ENCODE measurements around the gene SCGB1C1.

The SCGB1C1 gene

DNA sequence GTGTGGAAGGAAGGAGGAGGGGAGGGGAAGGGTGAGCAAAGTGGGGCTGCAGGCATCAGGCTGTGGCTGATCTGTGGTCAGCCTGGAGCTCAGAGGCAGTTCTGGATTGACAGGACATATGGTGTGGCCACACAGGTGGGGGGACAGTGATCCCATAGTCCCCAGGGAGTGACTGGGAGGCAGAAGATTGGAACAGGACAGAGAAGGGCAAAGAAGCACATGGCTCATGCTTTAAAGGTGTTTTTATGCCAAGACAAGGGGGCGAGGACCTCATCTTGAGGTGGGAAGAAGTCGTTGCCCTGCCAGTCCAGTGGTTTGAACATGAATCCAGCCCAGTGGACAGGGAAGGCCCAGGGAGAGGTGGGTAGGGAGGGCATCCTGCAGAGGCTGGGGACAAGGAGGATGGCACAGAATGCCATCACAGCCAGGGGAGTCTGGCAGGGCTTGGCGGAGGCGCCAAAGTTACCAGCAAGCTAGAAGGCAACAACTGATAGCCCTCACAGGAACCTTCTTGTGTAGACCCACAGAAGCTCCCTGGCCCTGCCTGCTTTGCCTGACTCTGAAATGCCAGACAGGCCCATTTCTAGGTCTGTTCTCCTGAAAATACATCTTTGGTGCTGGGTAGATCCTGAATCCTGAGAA lies 11.2 kb downstream of the SCGB1C1 start:
- Histone ChIP-seq H3K23ac (ENCODE audit: low read length) (no peak overlapping the region), H4K91ac (ENCODE audit: low read depth, low read length) (no peak overlapping the region), H2AK5ac (ENCODE audit: low read length) (no peak overlapping the region), H2BK5ac (ENCODE audit: low read depth, low read length, poor library complexity) (no peak overlapping the region), H2BK12ac (ENCODE audit: low read length) (no peak overlapping the region), H3K4me2 (ENCODE audit: low read length) (no peak overlapping the region), H3K4me3 (ENCODE audit: low read depth, low read length) (no peak overlapping the region), H3K27me3 (ENCODE audit: insufficient read depth, low read length) (no peaks in the 10 kb centered on the region), H2AFZ (ENCODE audit: insufficient read depth, low read length, poor library complexity) (no peak overlapping the region), H3K9ac (ENCODE audit: low read length) (no peak overlapping the region), H3K27ac (ENCODE audit: low read depth, low read length) (no peak overlapping the region), H4K12ac (ENCODE audit: low read depth, low read length) (no peak overlapping the region), H3K79me2 (ENCODE audit: control insufficient read depth, insufficient read depth, low read length, poor library complexity) (peaks cover 24% of the 10 kb centered on the region), H2BK120ac (ENCODE audit: insufficient read depth, low read length, poor library complexity) (no peak overlapping the region), H3K36me3 (ENCODE audit: control insufficient read depth in 1 of 2, insufficient read depth in 2 of 2, low read length in 2 of 2) (peaks cover 35 to 38% of the 10 kb centered on the region in 2 experiments), H3K18ac (ENCODE audit: low read length) (no peak overlapping the region), H3K9me3 (ENCODE audit: insufficient read depth, low read depth, low read length) (no peaks in the 10 kb centered on the region), H3K14ac (ENCODE audit: low read length) (no peak overlapping the region), H4K8ac (ENCODE audit: low read depth, low read length) (no peak overlapping the region), H3K4me1 (ENCODE audit: control insufficient read depth in 1 of 2, insufficient read depth in 2 of 2, low read length in 2 of 2) (peaks cover 9 to 14% of the 10 kb centered on the region in 2 experiments), H3K79me1 (ENCODE audit: low read length) (peaks cover 18% of the 10 kb centered on the region), H3K4ac (ENCODE audit: low read depth, low read length) (no peak overlapping the region)
- WGBS (ENCODE audit: extremely low coverage, insufficient coverage, insufficient read length): no CpG with 5 or more reads among the region's 4 CpGs
- DNase-seq: no peak

- no peak overlapping the region for H3K4me2 ChIP-seq (ENCODE audit: low read length)
- H3K27me3 ChIP-seq (ENCODE audit: insufficient read depth, low read length): no peaks in the 10 kb centered on the region
- no peak overlapping the region for H3K9ac ChIP-seq (ENCODE audit: low read length)
- no peak overlapping the region for H3K14ac ChIP-seq (ENCODE audit: low read length)
- H2BK120ac ChIP-seq (ENCODE audit: insufficient read depth, low read length, poor library complexity): no peak overlapping the region
- H4K12ac ChIP-seq (ENCODE audit: low read depth, low read length): no peak overlapping the region
- DNase-seq: no peak
- H2AK5ac ChIP-seq (ENCODE audit: low read length): no peak overlapping the region
- no peak overlapping the region for H4K8ac ChIP-seq (ENCODE audit: low read depth, low read length)
- no peak overlapping the region for H3K18ac ChIP-seq (ENCODE audit: low read length)
- peaks cover 29% of the 10 kb centered on the region for H3K79me2 ChIP-seq (ENCODE audit: control insufficient read depth, insufficient read depth, low read length, poor library complexity)
- peaks cover 13 to 19% of the 10 kb centered on the region in 2 experiments for H3K4me1 ChIP-seq (ENCODE audit: control insufficient read depth in 1 of 2, insufficient read depth in 2 of 2, low read length in 2 of 2)
- no peaks in the 10 kb centered on the region for H3K9me3 ChIP-seq (ENCODE audit: insufficient read depth, low read depth, low read length)
- H3K79me1 ChIP-seq (ENCODE audit: low read length): peaks cover 21% of the 10 kb centered on the region
- no peak overlapping the region for H3K27ac ChIP-seq (ENCODE audit: low read depth, low read length)
- no peak overlapping the region for H3K23ac ChIP-seq (ENCODE audit: low read length)
- no peak overlapping the region for H3K4me3 ChIP-seq (ENCODE audit: low read depth, low read length)
- no peak overlapping the region for H2AFZ ChIP-seq (ENCODE audit: insufficient read depth, low read length, poor library complexity)
- H2BK5ac ChIP-seq (ENCODE audit: low read depth, low read length, poor library complexity): no peak overlapping the region
- no peak overlapping the region for H4K91ac ChIP-seq (ENCODE audit: low read depth, low read length)
- WGBS (ENCODE audit: extremely low coverage, insufficient coverage, insufficient read length): no CpG with 5 or more reads among the region's 12 CpGs
- H3K36me3 ChIP-seq (ENCODE audit: control insufficient read depth in 1 of 2, insufficient read depth in 2 of 2, low read length in 2 of 2): peaks cover 39 to 42% of the 10 kb centered on the region in 2 experiments
- H3K4ac ChIP-seq (ENCODE audit: low read depth, low read length): no peak overlapping the region
- H2BK12ac ChIP-seq (ENCODE audit: low read length): no peak overlapping the region
Measured at GRCh38 chr11:204587-205109, 11.8 kb downstream of the SCGB1C1 start.

DNA sequence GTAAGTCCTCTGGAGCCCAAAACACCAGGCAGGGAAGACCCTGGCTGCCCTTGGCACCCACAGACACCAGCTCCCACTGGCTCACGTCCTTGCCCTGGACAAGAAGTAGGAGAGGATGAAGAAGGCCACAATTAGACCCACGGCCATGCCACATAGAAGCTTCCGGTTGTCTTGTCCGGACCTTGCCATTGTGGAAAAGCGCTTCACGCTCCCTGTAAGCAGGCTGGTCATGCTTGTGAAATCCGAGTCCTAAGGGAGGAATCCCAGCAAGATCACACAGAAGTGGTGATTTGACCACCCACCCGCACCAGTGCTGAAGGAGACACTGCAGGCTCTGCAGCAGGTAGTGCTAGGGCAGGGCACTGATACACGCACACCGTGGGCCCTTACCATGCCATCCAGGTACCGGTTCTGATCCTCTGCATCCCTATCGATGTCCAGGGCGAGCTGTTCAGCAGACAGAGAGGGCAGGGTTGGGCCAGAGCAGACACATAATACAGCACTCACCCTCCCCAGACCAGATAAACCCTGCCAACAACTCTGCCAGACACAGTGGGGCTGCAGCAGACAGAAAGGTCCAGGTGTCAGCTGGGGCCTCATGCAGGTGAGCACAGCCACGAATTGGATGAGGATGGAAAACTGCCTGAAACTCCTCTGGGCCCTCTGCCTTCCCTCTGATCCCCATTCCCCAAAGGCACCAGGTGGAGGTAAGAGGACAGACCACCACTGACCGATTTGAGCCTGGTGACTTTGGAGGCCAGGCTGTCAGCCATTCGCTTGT lies 12.5 kb downstream of the SCGB1C1 start:
- H3K4me1 ChIP-seq (ENCODE audit: control insufficient read depth in 1 of 2, insufficient read depth in 2 of 2, low read length in 2 of 2): peaks cover 19 to 26% of the 10 kb centered on the region in 2 experiments
- no peak overlapping the region for H4K8ac ChIP-seq (ENCODE audit: low read depth, low read length)
- H3K4me2 ChIP-seq (ENCODE audit: low read length): no peak overlapping the region
- H3K27me3 ChIP-seq (ENCODE audit: insufficient read depth, low read length): no peaks in the 10 kb centered on the region
- H3K4ac ChIP-seq (ENCODE audit: low read depth, low read length): peak overlapping the region; percentile 44
- no peak overlapping the region for H3K23ac ChIP-seq (ENCODE audit: low read length)
- no peak overlapping the region for H2BK5ac ChIP-seq (ENCODE audit: low read depth, low read length, poor library complexity)
- no peak overlapping the region for H2AK5ac ChIP-seq (ENCODE audit: low read length)
- WGBS (ENCODE audit: extremely low coverage, insufficient coverage, insufficient read length): no CpG with 5 or more reads among the region's 16 CpGs
- H3K9ac ChIP-seq (ENCODE audit: low read length): no peak overlapping the region
- no peak overlapping the region for H3K4me3 ChIP-seq (ENCODE audit: low read depth, low read length)
- no peak overlapping the region for H4K91ac ChIP-seq (ENCODE audit: low read depth, low read length)
- H3K9me3 ChIP-seq (ENCODE audit: insufficient read depth, low read depth, low read length): no peaks in the 10 kb centered on the region
- H3K79me1 ChIP-seq (ENCODE audit: low read length): peaks cover 24% of the 10 kb centered on the region
- H3K27ac ChIP-seq (ENCODE audit: low read depth, low read length): no peak overlapping the region
- H2BK12ac ChIP-seq (ENCODE audit: low read length): no peak overlapping the region
- H2AFZ ChIP-seq (ENCODE audit: insufficient read depth, low read length, poor library complexity): no peak overlapping the region
- no peak overlapping the region for H3K14ac ChIP-seq (ENCODE audit: low read length)
- no peak for DNase-seq
- H3K18ac ChIP-seq (ENCODE audit: low read length): peak overlapping the region; percentile 15
- no peak overlapping the region for H2BK120ac ChIP-seq (ENCODE audit: insufficient read depth, low read length, poor library complexity)
- H3K36me3 ChIP-seq (ENCODE audit: control insufficient read depth in 1 of 2, insufficient read depth in 2 of 2, low read length in 2 of 2): peaks cover 43 to 47% of the 10 kb centered on the region in 2 experiments
- no peak overlapping the region for H4K12ac ChIP-seq (ENCODE audit: low read depth, low read length)
- H3K79me2 ChIP-seq (ENCODE audit: control insufficient read depth, insufficient read depth, low read length, poor library complexity): peaks cover 34% of the 10 kb centered on the region

GRCh38 chr11:206002-206384 lies 13.1 kb downstream of the SCGB1C1 start:
- no peak overlapping the region for H3K18ac ChIP-seq (ENCODE audit: low read length)
- H3K9ac ChIP-seq (ENCODE audit: low read length): no peak overlapping the region
- peak overlapping the region; percentile 89 for H3K4me2 ChIP-seq (ENCODE audit: low read length)
- DNase-seq: no peak
- no peak overlapping the region for H2BK12ac ChIP-seq (ENCODE audit: low read length)
- no peaks in the 10 kb centered on the region for H3K27me3 ChIP-seq (ENCODE audit: insufficient read depth, low read length)
- no peak overlapping the region for H4K12ac ChIP-seq (ENCODE audit: low read depth, low read length)
- no peak overlapping the region for H4K8ac ChIP-seq (ENCODE audit: low read depth, low read length)
- no peak overlapping the region for H2BK120ac ChIP-seq (ENCODE audit: insufficient read depth, low read length, poor library complexity)
- H3K4me3 ChIP-seq (ENCODE audit: low read depth, low read length): no peak overlapping the region
- H3K9me3 ChIP-seq (ENCODE audit: insufficient read depth, low read depth, low read length): no peaks in the 10 kb centered on the region
- H3K79me1 ChIP-seq (ENCODE audit: low read length): peaks cover 24% of the 10 kb centered on the region
- peaks cover 46 to 52% of the 10 kb centered on the region in 2 experiments for H3K36me3 ChIP-seq (ENCODE audit: control insufficient read depth in 1 of 2, insufficient read depth in 2 of 2, low read length in 2 of 2)
- no peak overlapping the region for H2AFZ ChIP-seq (ENCODE audit: insufficient read depth, low read length, poor library complexity)
- no peak overlapping the region for H3K23ac ChIP-seq (ENCODE audit: low read length)
- peak overlapping the region; percentile 99 for H3K4ac ChIP-seq (ENCODE audit: low read depth, low read length)
- no peak overlapping the region for H2BK5ac ChIP-seq (ENCODE audit: low read depth, low read length, poor library complexity)
- H3K14ac ChIP-seq (ENCODE audit: low read length): no peak overlapping the region
- peaks cover 20 to 31% of the 10 kb centered on the region in 2 experiments for H3K4me1 ChIP-seq (ENCODE audit: control insufficient read depth in 1 of 2, insufficient read depth in 2 of 2, low read length in 2 of 2)
- no peak overlapping the region for H4K91ac ChIP-seq (ENCODE audit: low read depth, low read length)
- no CpG with 5 or more reads among the region's 7 CpGs for WGBS (ENCODE audit: extremely low coverage, insufficient coverage, insufficient read length)
- peaks cover 37% of the 10 kb centered on the region for H3K79me2 ChIP-seq (ENCODE audit: control insufficient read depth, insufficient read depth, low read length, poor library complexity)
- H2AK5ac ChIP-seq (ENCODE audit: low read length): no peak overlapping the region
- no peak overlapping the region for H3K27ac ChIP-seq (ENCODE audit: low read depth, low read length)
